Ammon's horn (tissue), 1 donor: Measurements from ENCODE around the gene RFC2.
"Not testable (repeated sequence)": the region's sequence is repeated elsewhere in the genome, so short reads cannot be mapped to it uniquely, and the experiment has no call there.

ENCODE experiments used
- DNase-seq: peaks from one replicate; pipeline ENCODE4 v3.0.0-alpha.2; 2016; ENCODE audit warnings: low spot score

Gene RFC2

GRCh38 chr7:74217455-74218342 lies 36.5 kb downstream of the RFC2 start:
- DNase-seq, result peak; percentile 50

- DNase-seq, result no peak
Observed at GRCh38 chr7:74216361-74216761, 37.8 kb downstream of the RFC2 start.

- DNase-seq, result no peak
Observed at GRCh38 chr7:74215921-74216320, 38.3 kb downstream of the RFC2 start.

GRCh38 chr7:74214816-74215630 lies 39.2 kb downstream of the RFC2 start:
- no peak for DNase-seq

GRCh38 chr7:74212661-74213060 lies 41.5 kb downstream of the RFC2 start:
- DNase-seq, result no peak

GRCh38 chr7:74208241-74208640 lies 46.0 kb downstream of the RFC2 start:
- not testable (repeated sequence) for DNase-seq

- DNase-seq, result no peak
Observed at GRCh38 chr7:74207586-74207985, 46.6 kb downstream of the RFC2 start.

- DNase-seq, result peak; percentile 88
Observed at GRCh38 chr7:74206589-74207120, 47.5 kb downstream of the RFC2 start.

GRCh38 chr7:74206052-74206451 lies 48.1 kb downstream of the RFC2 start:
- DNase-seq, result not testable (repeated sequence)

GRCh38 chr7:74203956-74204618 lies 50.1 kb downstream of the RFC2 start:
- DNase-seq, result no peak

- DNase-seq, result peak; percentile 55
Observed at GRCh38 chr7:74202841-74203556, 51.2 kb downstream of the RFC2 start.

- no peak for DNase-seq
Observed at GRCh38 chr7:74199551-74200355, 54.4 kb downstream of the RFC2 start.

GRCh38 chr7:74197449-74198124 lies 56.6 kb downstream of the RFC2 start:
- no peak for DNase-seq

- peak; percentile 62 for DNase-seq
Observed at GRCh38 chr7:74195968-74196654, 58.1 kb downstream of the RFC2 start.

- DNase-seq, result not testable (repeated sequence)
Observed at GRCh38 chr7:74195139-74195860, 58.9 kb downstream of the RFC2 start.

GRCh38 chr7:74194686-74195085 lies 59.5 kb downstream of the RFC2 start:
- DNase-seq, result no peak

GRCh38 chr7:74193913-74194312 lies 60.3 kb downstream of the RFC2 start:
- no peak for DNase-seq

- DNase-seq, result no peak
Observed at GRCh38 chr7:74193054-74193453, 61.1 kb downstream of the RFC2 start.

GRCh38 chr7:74191231-74191630 lies 63.0 kb downstream of the RFC2 start:
- DNase-seq, result no peak
